Prostate gland (tissue), 2 donors: ENCODE results near the gene STOM. TPM values are rescaled to one million over a fixed set of nuclear protein-coding genes. Genes with fewer than 3 reads are reported as not detected.

ENCODE experiments used
- DNase-seq: peaks from one replicate; pipeline ENCODE4 v3.0.0-alpha.2; 2019; ENCODE audit warnings: low spot score
- H3K27ac ChIP-seq, 2 donors: fragments of 200-600 bp; sonication (generic); 2 replicates each; pipeline ENCODE4 v1.5.1; 2017 to 2019
- H3K27me3 ChIP-seq: fragments of 200-600 bp; sonication (generic); replicated peaks from 2 replicates; pipeline ENCODE4 v1.5.1; 2019; ENCODE audit not compliant: insufficient read depth
- H3K36me3 ChIP-seq, 2 donors: fragments of 200-600 bp; sonication (generic); 1 replicate in 1 of 2; 2 replicates in 1 of 2; pipeline versions ENCODE4 v1.5.1 to v1.8.1; 2017 to 2019
- H3K4me1 ChIP-seq: fragments of 200-600 bp; sonication (generic); replicated peaks from 2 replicates; pipeline ENCODE4 v1.5.1; 2019
- H3K4me3 ChIP-seq, 2 donors: fragments of 200-600 bp; sonication (generic); 2 replicates each; pipeline ENCODE4 v1.5.1; 2017 to 2019
- H3K9me3 ChIP-seq: fragments of 200-600 bp; sonication (generic); 2 replicates; pipeline ENCODE4 v1.5.1; 2017
- POLR2A ChIP-seq: fragments of 450-650 bp; IDR thresholded peaks from one replicate; pipeline ENCODE4 v1.6.1; 2016; ENCODE audit warnings: antibody characterized with exemption, mild to moderate bottlenecking
- POLR2AphosphoS5 ChIP-seq: sonication (generic); formaldehyde crosslinking; IDR thresholded peaks from one replicate; pipeline ENCODE4 v1.6.1; 2017; ENCODE audit warnings: antibody characterized with exemption
- WGBS: methylation state at CpG from one replicate; pipeline ENCODE4 v1.1.5; 2018; 5-methylcytosine and 5-hydroxymethylcytosine counted together
- intact Hi-C: fragments of 100-400 bp; cut with DNase I; formaldehyde crosslinking; loops from one replicate; pipeline ENCODE4 v1.14.2; 2022
- total RNA-seq, 2 donors: library from RNA; depleted of rRNA; stranded (reverse); fragments of >200 nt; gene quantifications; one replicate each; pipeline ENCODE4 v1.1.0, GENCODE V29; 2016
- TF ChIP-seq, protein P1 (sequence below), 4 experiments: fragments of 200-600 bp in 2 of 4; fragments of 450-650 bp in 2 of 4; sonication (generic) in 2 of 4; IDR thresholded peaks; 1 replicate in 3 of 4; 2 replicates in 1 of 4; pipeline ENCODE4 v1.5.1; 2016 to 2019; ENCODE audit warnings: antibody characterized with exemption in 4 of 4, mild to moderate bottlenecking in 2 of 4, moderate library complexity in 2 of 4

STOM gene
- total RNA-seq, 2 donors from 2014 or later, result 64.3 to 85.1 TPM

DNA sequence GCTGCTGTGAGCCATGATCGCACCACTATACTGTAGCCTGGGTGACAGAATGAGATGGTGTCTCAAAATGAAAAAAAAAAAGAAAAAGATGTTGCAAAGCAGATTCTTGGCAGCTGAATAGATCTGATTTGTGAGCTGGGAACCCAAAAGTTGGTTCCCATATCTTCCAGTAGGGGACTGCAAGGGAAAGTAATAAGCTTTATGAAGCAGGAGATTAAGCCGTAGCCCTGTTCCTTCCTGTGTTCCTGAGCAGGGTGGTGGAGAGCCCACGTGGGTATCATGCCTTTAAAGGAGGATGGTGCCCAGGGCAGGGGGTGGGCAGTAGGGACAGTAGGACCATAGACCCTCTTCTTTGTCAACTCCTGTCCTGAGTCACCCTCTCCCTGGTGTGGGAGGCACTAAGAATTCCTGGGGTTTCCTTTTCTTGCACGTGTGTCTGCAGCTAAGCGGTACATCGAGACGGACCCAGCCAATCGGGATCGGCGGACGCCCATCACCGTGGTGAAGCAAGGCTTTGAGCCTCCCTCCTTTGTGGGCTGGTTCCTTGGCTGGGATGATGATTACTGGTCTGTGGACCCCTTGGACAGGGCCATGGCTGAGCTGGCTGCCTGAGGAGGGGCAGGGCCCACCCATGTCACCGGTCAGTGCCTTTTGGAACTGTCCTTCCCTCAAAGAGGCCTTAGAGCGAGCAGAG, 37.9 kb downstream of the STOM start:
- Histone ChIP-seq H3K36me3 (peaks cover 4 to 24% of the 10 kb centered on the region in 2 donors), H3K4me1 (no peaks in the 10 kb centered on the region), H3K27ac (peak overlapping the region; percentile 38 to 59)

DNA sequence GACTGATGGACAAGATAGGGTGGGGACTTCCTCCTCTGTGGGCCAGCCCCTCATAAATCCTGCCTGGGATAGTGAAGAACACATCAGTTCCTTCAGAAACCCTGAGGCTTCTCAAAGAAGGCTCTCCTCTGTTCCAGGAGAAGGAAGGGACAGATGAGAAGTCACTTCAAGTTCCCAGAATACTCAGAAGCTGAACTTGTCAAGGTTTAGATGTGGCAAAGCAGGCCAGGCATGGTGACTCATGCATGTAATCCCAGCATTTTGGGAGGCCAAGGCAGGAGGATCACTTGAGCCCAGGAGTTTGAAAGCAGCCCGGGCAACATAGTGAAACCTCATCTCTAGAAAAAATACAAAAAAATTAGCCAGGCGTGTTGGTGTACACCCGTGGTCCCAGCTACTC, 38.5 kb downstream of the STOM start:
- peak overlapping the region; percentile 38 to 59 for H3K27ac ChIP-seq
- H3K27me3 ChIP-seq, result no peaks in the 10 kb centered on the region
- TF ChIP-seq, protein P1, sequence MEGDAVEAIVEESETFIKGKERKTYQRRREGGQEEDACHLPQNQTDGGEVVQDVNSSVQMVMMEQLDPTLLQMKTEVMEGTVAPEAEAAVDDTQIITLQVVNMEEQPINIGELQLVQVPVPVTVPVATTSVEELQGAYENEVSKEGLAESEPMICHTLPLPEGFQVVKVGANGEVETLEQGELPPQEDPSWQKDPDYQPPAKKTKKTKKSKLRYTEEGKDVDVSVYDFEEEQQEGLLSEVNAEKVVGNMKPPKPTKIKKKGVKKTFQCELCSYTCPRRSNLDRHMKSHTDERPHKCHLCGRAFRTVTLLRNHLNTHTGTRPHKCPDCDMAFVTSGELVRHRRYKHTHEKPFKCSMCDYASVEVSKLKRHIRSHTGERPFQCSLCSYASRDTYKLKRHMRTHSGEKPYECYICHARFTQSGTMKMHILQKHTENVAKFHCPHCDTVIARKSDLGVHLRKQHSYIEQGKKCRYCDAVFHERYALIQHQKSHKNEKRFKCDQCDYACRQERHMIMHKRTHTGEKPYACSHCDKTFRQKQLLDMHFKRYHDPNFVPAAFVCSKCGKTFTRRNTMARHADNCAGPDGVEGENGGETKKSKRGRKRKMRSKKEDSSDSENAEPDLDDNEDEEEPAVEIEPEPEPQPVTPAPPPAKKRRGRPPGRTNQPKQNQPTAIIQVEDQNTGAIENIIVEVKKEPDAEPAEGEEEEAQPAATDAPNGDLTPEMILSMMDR (IDR thresholded peaks at IDR 0.05), result no peak
- TF ChIP-seq POLR2AphosphoS5 (no peak), POLR2A (no peak)
- no peaks in the 10 kb centered on the region for H3K4me1 ChIP-seq
- no peak for DNase-seq
- H3K9me3 ChIP-seq, result no peaks in the 10 kb centered on the region
- H3K4me3 ChIP-seq, result no peak overlapping the region
- WGBS, result 77% methylated on average over 3 of the region's 3 CpGs
- intact Hi-C loops, result no loop called here
- H3K36me3 ChIP-seq, result peaks cover 8 to 24% of the 10 kb centered on the region in 2 donors

More for the DNA sequence above, 37.9 kb downstream of the STOM start:
- no peaks in the 10 kb centered on the region for H3K27me3 ChIP-seq
- no peak for DNase-seq
- no peak overlapping the region for H3K4me3 ChIP-seq
- intact Hi-C loops, result no loop called here
- TF ChIP-seq, protein P1 (IDR thresholded peaks at IDR 0.05), result peak in 1 of 4 experiments; percentile 35
- no peak for TF ChIP-seq POLR2AphosphoS5
- H3K9me3 ChIP-seq, result no peaks in the 10 kb centered on the region
- WGBS, result 75% methylated on average over 14 of the region's 14 CpGs

DNA sequence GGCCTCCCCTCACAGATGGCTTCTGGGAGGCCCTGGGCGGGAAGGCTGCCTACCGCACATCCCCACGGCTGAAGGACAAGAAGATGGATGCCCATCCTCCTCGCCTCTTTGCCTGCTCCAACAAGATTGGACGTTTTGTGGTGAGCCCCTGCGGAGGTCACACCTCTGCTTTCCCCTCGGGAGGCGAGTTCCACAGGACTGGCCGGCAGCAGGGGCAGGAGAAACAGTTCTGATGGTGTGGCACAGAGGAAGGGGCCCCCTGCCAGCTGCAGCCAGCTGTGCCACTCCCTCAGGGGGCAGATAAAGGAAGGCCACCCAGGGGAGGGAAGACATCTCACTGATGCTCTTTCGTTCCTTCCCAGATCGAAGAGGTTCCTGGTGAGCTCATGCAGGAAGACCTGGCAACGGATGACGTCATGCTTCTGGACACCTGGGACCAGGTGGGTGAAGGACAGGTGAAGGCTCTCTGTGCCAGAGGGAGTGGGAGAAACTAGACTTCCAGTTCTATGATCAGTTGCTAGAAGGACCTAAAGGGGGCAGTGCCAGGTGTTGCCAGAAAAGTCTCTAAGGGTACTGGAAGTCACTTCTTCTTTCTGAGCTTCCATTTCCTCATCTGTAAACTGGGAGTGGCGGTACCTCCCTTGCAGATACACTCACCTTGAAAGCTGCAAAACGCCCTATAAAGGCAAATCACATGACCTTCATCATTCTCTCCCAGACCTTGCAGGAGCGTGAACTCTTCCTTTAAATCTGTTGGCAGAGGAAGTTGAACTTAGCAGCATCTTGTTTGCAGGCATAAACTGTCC, 41.0 kb downstream of the STOM start:
- no peaks in the 10 kb centered on the region for H3K9me3 ChIP-seq
- intact Hi-C loops, result no loop called here

DNA sequence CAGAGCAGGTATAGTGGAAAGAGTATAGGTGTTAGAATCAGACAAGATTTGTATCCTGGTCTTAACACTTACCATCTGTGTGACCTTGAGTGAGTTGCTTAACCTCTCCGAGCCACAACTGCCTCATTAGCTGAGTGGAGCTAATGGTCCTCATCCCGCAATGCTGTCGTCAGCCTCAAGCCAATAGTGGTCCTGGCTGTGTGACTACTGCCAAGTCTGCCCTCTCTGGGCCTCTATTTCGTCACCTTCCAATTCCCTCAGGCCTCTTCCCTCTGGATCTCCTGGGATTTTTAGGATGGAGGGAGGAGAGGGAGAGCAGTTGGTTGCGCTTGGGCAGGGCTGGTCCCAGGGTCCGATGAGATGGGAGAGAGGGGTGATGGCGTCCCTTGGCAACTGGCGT, 41.6 kb downstream of the STOM start:
- WGBS, result 80% methylated on average over 8 of the region's 8 CpGs
- H3K4me3 ChIP-seq, result no peak overlapping the region
- H3K36me3 ChIP-seq, result peaks cover 9 to 31% of the 10 kb centered on the region in 2 donors
- H3K27me3 ChIP-seq, result no peaks in the 10 kb centered on the region
- DNase-seq, result no peak
- peak overlapping the region; percentile 38 to 87 for H3K27ac ChIP-seq
- H3K9me3 ChIP-seq, result no peaks in the 10 kb centered on the region
- TF ChIP-seq POLR2AphosphoS5, result no peak
- intact Hi-C loops, result no loop called here
- H3K4me1 ChIP-seq, result no peaks in the 10 kb centered on the region

More for the DNA sequence above, 41.0 kb downstream of the STOM start:
- TF ChIP-seq POLR2A, result no peak
- TF ChIP-seq, protein P1 (IDR thresholded peaks at IDR 0.05), result no peak
- TF ChIP-seq POLR2AphosphoS5, result no peak
- H3K4me3 ChIP-seq, result no peak overlapping the region
- H3K27ac ChIP-seq, result peak overlapping the region in 1 of 2 donors; percentile 38
- H3K4me1 ChIP-seq, result no peaks in the 10 kb centered on the region
- peaks cover 9 to 28% of the 10 kb centered on the region in 2 donors for H3K36me3 ChIP-seq
- DNase-seq, result no peak
- H3K27me3 ChIP-seq, result no peaks in the 10 kb centered on the region
- WGBS, result 86% methylated on average over 16 of the region's 16 CpGs

DNA sequence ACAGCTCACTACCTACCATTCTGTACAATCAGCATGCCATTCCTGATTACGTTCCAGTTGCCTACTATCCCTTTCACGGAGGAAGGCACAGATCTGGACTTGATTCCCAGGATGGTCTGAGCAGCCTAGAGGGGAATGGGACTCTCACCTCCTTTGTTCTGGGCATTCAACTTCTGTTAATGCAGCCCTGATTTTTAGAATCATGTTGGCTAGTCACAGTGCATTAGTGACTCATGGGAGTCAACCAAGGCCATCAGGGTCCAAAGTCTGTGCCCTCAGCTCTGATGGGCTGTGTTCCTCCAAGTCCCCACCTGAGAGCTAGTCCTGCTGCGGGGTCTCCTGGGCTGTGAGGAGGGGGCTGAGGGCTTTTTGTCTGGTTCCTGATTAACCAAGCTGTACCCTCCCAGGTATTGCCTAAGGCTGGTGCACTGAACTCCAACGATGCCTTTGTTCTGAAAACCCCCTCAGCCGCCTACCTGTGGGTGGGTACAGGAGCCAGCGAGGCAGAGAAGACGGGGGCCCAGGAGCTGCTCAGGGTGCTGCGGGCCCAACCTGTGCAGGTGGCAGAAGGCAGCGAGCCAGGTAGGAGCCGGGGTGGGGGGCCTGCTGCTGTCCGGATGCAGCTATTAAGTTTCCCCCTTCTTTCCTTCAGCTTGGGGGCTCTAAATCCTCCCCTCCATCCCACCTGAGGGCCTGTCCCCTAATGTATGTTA, 43.0 kb downstream of the STOM start:
- WGBS, result 82% methylated on average over 11 of the region's 11 CpGs
- H3K9me3 ChIP-seq, result no peaks in the 10 kb centered on the region
- no peak for DNase-seq
- peaks cover 9 to 32% of the 10 kb centered on the region in 2 donors for H3K36me3 ChIP-seq
- no peak for TF ChIP-seq POLR2A
- peak overlapping the region; percentile 87 to 94 for H3K27ac ChIP-seq
- no peaks in the 10 kb centered on the region for H3K27me3 ChIP-seq
- intact Hi-C loops, result no loop called here
- H3K4me3 ChIP-seq, result no peak overlapping the region
- no peaks in the 10 kb centered on the region for H3K4me1 ChIP-seq
